Measurements from ENCODE around the gene SUFU. TPM values are rescaled to one million over a fixed set of nuclear protein-coding genes. Genes with fewer than 3 reads are reported as not detected.

SUFU gene
- total RNA-seq, 4 donors from 2014 or later: 5.3 to 10.0 (median 8.6) TPM

- Histone ChIP-seq H3K27me3 (no peaks in the 10 kb centered on the region), H3K4me1 (peaks cover 0 to 15% (median 6%) of the 10 kb centered on the region in 3 donors), H3K36me3 (peaks cover 0 to 29% of the 10 kb centered on the region in 2 donors), H3K4me3 (no peak overlapping the region), H3K27ac (no peak overlapping the region), H3K9me3 (no peaks in the 10 kb centered on the region)
- TF ChIP-seq, protein P1, sequence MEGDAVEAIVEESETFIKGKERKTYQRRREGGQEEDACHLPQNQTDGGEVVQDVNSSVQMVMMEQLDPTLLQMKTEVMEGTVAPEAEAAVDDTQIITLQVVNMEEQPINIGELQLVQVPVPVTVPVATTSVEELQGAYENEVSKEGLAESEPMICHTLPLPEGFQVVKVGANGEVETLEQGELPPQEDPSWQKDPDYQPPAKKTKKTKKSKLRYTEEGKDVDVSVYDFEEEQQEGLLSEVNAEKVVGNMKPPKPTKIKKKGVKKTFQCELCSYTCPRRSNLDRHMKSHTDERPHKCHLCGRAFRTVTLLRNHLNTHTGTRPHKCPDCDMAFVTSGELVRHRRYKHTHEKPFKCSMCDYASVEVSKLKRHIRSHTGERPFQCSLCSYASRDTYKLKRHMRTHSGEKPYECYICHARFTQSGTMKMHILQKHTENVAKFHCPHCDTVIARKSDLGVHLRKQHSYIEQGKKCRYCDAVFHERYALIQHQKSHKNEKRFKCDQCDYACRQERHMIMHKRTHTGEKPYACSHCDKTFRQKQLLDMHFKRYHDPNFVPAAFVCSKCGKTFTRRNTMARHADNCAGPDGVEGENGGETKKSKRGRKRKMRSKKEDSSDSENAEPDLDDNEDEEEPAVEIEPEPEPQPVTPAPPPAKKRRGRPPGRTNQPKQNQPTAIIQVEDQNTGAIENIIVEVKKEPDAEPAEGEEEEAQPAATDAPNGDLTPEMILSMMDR (IDR thresholded peaks at IDR 0.05): no peak
- no peak for TF ChIP-seq POLR2A (IDR thresholded peaks at IDR 0.05)
- TF ChIP-seq POLR2AphosphoS5 (IDR thresholded peaks at IDR 0.05): no peak
- no peak for TF ChIP-seq EP300 (IDR thresholded peaks at IDR 0.05)
- WGBS, 2 donors (ENCODE audit: low coverage in 1 of 2): 90 to 100% methylated on average over 1 of the region's 1 CpG
- ATAC-seq: no peak
Observed at GRCh38 chr10:102549549-102549948, 45.8 kb downstream of the SUFU start.

DNA sequence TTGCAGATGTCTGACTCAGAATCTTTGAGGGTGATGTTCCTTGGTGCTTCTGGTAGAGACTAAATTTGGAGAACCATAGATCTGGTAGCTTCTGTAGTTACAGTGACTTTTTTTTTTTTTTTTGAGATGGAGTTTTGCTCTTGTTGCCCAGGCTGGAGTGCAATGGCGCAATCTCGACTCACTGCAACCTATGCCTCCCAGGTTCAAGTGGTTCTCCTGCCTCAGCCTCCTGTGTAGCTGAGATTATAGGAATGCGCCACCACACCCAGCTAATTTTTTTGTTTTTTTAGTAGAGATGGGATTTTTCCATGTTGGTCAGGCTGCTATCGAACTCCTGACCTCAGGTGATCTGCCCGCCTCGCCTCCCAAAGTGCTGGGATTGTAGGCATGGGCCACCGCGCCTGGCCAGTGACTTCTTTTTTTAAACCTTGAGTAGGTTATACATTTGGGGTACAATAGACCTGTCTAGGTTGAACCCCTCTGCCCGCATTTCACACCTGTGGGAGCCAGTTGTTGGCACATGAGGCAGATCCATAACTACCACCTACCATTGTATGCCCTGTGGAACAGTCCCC lies 47.0 kb downstream of the SUFU start:
- no peak for ATAC-seq
- peaks cover 0 to 29% of the 10 kb centered on the region in 2 donors for H3K36me3 ChIP-seq
- H3K4me1 ChIP-seq: peaks cover 0 to 18% (median 6%) of the 10 kb centered on the region in 3 donors
- H3K4me3 ChIP-seq: no peak overlapping the region
- WGBS, 2 donors (ENCODE audit: low coverage in 1 of 2): 93% methylated on average over 5 of the region's 9 CpGs; no CpG with 5 or more reads in 1 of the 2 donors
- TF ChIP-seq POLR2AphosphoS5 (IDR thresholded peaks at IDR 0.05): no peak
- no peak for TF ChIP-seq EP300 (IDR thresholded peaks at IDR 0.05)
- TF ChIP-seq, protein P1 (IDR thresholded peaks at IDR 0.05): no peak
- no peak for TF ChIP-seq POLR2A (IDR thresholded peaks at IDR 0.05)
- no peaks in the 10 kb centered on the region for H3K27me3 ChIP-seq
- H3K9me3 ChIP-seq: no peaks in the 10 kb centered on the region
- no peak overlapping the region for H3K27ac ChIP-seq

DNA sequence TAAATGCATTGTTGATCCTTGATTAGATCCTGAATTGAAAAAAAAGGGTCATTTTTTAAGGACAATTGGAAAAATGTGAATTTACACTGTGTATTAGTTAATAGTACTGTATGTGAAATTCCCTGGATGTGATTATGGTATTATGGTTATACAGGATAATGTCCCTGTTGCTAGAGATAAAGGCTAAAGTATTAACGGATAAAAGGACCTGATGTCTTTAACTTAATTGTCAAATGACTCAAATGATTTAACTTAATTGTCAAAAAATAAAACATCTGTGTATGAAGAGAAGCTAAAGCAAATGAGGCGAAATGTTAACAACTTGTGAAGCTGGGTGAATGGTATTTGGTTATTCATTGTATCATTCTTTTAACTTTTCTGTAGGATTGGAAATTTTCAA lies 48.8 kb downstream of the SUFU start:
- H3K27me3 ChIP-seq: no peaks in the 10 kb centered on the region
- WGBS, 2 donors (ENCODE audit: low coverage in 1 of 2): 83 to 88% methylated on average over 2 of the region's 2 CpGs
- ATAC-seq: no peak

GRCh38 chr10:102553771-102554170 lies 50.0 kb downstream of the SUFU start:
- Histone ChIP-seq H3K27me3 (no peaks in the 10 kb centered on the region), H3K27ac (no peak overlapping the region), H3K4me1 (peaks cover 0 to 6% (median 0%) of the 10 kb centered on the region in 3 donors), H3K9me3 (no peaks in the 10 kb centered on the region), H3K36me3 (peaks cover 0 to 29% of the 10 kb centered on the region in 2 donors), H3K4me3 (no peak overlapping the region)
- TF ChIP-seq, protein P1 (IDR thresholded peaks at IDR 0.05): no peak
- TF ChIP-seq POLR2A (IDR thresholded peaks at IDR 0.05): no peak
- no peak for TF ChIP-seq EP300 (IDR thresholded peaks at IDR 0.05)
- no peak for TF ChIP-seq POLR2AphosphoS5 (IDR thresholded peaks at IDR 0.05)
- 94 to 96% methylated on average over 3 to 7 of the region's 7 CpGs for WGBS, 2 donors (ENCODE audit: low coverage in 1 of 2)
- no peak for ATAC-seq

More for the DNA sequence above, 48.8 kb downstream of the SUFU start:
- TF ChIP-seq POLR2A (IDR thresholded peaks at IDR 0.05) (no peak), POLR2AphosphoS5 (IDR thresholded peaks at IDR 0.05) (no peak), EP300 (IDR thresholded peaks at IDR 0.05) (no peak)
- TF ChIP-seq, protein P1 (IDR thresholded peaks at IDR 0.05): no peak
- Histone ChIP-seq H3K36me3 (peaks cover 0 to 29% of the 10 kb centered on the region in 2 donors), H3K9me3 (no peaks in the 10 kb centered on the region), H3K4me1 (peaks cover 0 to 6% (median 0%) of the 10 kb centered on the region in 3 donors), H3K4me3 (no peak overlapping the region), H3K27ac (no peak overlapping the region)

GRCh38 chr10:102554531-102554930 lies 50.8 kb downstream of the SUFU start:
- Histone ChIP-seq H3K9me3 (no peaks in the 10 kb centered on the region), H3K4me3 (no peak overlapping the region), H3K27me3 (no peaks in the 10 kb centered on the region), H3K4me1 (peaks cover 0 to 6% (median 0%) of the 10 kb centered on the region in 3 donors), H3K27ac (no peak overlapping the region), H3K36me3 (peaks cover 0 to 29% of the 10 kb centered on the region in 2 donors)
- no peak for ATAC-seq
- 94 to 96% methylated on average over 2 to 4 of the region's 5 CpGs for WGBS, 2 donors (ENCODE audit: low coverage in 1 of 2)
- TF ChIP-seq EP300 (IDR thresholded peaks at IDR 0.05) (no peak), POLR2AphosphoS5 (IDR thresholded peaks at IDR 0.05) (no peak), POLR2A (IDR thresholded peaks at IDR 0.05) (no peak)
- TF ChIP-seq, protein P1 (IDR thresholded peaks at IDR 0.05): no peak

Measured in gastroesophageal sphincter (tissue), 4 donors.